IPS DF 6.9 (cell line): ENCODE data around the gene ATRNL1.
"Not testable (repeated sequence)": the region's sequence is repeated elsewhere in the genome, so short reads cannot be mapped to it uniquely, and the experiment has no call there.

Experiments
- DNase-seq: peaks from one replicate; pipeline ENCODE4 v3.0.0-alpha.2; 2013; ENCODE audit warnings: low read depth, low spot score
- H3K27ac ChIP-seq: one replicate; pipeline ENCODE4 v1.5.1; 2013; ENCODE audit warnings: low read length, control low read depth
- H3K27me3 ChIP-seq: 2 replicates; pipeline ENCODE4 v1.6.1; 2013; ENCODE audit warnings: mild to moderate bottlenecking, low read length; ENCODE audit not compliant: control insufficient read depth, insufficient read depth
- H3K36me3 ChIP-seq: 2 replicates; pipeline ENCODE4 v1.6.1; 2013; ENCODE audit warnings: low read length; ENCODE audit not compliant: control insufficient read depth, insufficient read depth
- H3K4me1 ChIP-seq: 2 replicates; pipeline ENCODE4 v1.6.1; 2013; ENCODE audit warnings: low read length; ENCODE audit not compliant: control insufficient read depth, insufficient read depth
- H3K4me3 ChIP-seq: 2 replicates; pipeline ENCODE4 v1.5.1; 2013; ENCODE audit warnings: mild to moderate bottlenecking, low read length
- H3K9me3 ChIP-seq: 2 replicates; pipeline ENCODE4 v1.6.1; 2013; ENCODE audit warnings: low read length, inconsistent platforms; ENCODE audit not compliant: control insufficient read depth, insufficient read depth
- WGBS: extraction: QIAGEN DNeasy Blood & Tissue Kit; methylation state at CpG from one replicate; pipeline ENCODE4 v1.1.7; 2013; ENCODE audit warnings: mixed read lengths, missing lambda C conversion rate; ENCODE audit not compliant: insufficient read length, insufficient coverage; 5-methylcytosine and 5-hydroxymethylcytosine counted together

The ATRNL1 gene

DNA sequence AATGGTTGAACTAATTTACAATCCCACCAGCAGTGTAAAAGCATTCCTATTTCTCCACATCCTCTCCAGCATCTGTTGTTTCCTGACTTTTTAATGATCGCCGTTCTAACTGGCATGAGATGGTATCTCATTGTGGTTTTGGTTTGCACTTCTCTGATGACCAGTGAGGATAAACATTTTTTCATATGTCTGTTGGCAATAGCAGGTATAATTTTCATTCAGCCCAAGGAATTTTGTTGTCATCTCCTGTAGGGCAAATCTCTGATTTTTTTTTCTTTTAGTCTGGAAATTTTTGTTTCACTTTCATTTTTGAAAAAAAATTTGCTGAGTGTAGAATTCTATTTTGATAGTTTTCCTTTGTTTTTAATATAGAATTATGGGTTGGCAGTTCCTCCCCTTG is 114.1 kb downstream of the ATRNL1 start:
- no CpG with 5 or more reads among the region's 2 CpGs for WGBS
- H3K27me3 ChIP-seq, H3K9me3 ChIP-seq, H3K4me1 ChIP-seq, DNase-seq, H3K4me3 ChIP-seq, H3K27ac ChIP-seq, H3K36me3 ChIP-seq: not testable (repeated sequence)

DNA sequence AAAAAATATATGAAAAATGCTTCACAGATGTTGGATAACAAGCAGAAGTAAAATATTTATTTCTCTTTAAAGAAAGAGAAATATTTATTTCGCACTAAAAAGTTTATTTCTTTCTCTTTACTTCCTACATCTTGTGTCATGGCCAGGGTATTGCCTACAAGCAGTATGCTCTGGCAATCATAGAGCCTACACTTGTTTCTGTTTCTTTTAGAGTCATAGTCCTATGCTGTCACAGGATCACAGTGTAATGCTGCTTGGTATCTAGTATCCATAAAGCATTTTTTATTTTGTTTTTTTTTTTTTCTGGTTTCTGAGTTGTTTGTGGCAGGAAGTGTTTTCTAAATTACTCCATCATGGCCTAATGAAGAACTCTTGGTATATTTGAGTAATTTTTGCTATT is 116.0 kb downstream of the ATRNL1 start:
- Histone ChIP-seq H3K36me3 (no peaks in the 10 kb centered on the region), H3K4me3 (no peak overlapping the region), H3K27ac (no peak overlapping the region), H3K9me3 (no peaks in the 10 kb centered on the region), H3K4me1 (no peaks in the 10 kb centered on the region), H3K27me3 (no peaks in the 10 kb centered on the region)
- DNase-seq, result no peak
- no CpG with 5 or more reads among the region's 1 CpG for WGBS

DNA sequence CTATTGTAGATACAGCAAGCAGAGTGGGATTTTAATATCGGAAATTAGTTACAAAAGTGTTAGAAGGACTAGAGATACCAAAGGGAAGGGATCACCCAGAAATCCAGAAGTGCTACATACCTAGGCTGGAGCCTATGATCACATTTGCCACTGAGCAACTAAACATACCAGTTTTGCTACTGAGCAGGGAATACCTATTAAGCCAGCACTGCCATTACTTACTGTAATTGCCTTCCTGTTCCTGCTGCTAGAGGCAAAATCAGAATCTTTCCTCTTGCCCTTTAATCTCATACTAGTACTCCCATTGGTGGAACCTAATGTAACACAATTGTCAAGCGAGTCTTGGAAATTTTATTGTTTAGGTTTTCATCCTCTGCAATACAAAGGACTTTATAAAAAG is 121.7 kb downstream of the ATRNL1 start:
- Histone ChIP-seq H3K36me3 (no peaks in the 10 kb centered on the region), H3K27ac (no peak overlapping the region), H3K9me3 (no peaks in the 10 kb centered on the region), H3K27me3 (no peaks in the 10 kb centered on the region), H3K4me3 (no peak overlapping the region), H3K4me1 (no peaks in the 10 kb centered on the region)
- DNase-seq, result no peak
- no CpG with 5 or more reads among the region's 2 CpGs for WGBS

DNA sequence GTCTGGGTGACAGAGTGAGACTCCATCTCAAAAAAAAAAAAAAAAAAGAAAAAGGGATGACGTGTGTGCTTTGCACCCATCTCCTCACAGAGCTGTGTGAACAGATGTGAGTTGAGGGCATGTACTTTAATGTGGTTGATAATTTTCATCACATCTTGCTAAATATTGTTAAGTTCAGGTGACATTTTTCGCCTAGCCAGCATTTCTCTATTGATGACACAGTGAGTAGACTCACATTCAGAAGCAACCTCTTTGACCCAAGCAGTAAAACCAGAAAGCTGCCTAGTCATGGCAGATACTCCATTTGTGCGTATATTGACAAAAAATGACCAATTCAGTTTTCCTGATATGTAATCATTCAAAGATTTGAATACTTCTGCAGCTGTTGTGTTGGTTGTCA is 126.0 kb downstream of the ATRNL1 start:
- Histone ChIP-seq H3K36me3 (no peaks in the 10 kb centered on the region), H3K9me3 (no peaks in the 10 kb centered on the region), H3K27ac (no peak overlapping the region), H3K4me1 (no peaks in the 10 kb centered on the region), H3K4me3 (no peak overlapping the region), H3K27me3 (no peaks in the 10 kb centered on the region)
- WGBS, result no CpG with 5 or more reads among the region's 3 CpGs
- DNase-seq, result no peak

DNA sequence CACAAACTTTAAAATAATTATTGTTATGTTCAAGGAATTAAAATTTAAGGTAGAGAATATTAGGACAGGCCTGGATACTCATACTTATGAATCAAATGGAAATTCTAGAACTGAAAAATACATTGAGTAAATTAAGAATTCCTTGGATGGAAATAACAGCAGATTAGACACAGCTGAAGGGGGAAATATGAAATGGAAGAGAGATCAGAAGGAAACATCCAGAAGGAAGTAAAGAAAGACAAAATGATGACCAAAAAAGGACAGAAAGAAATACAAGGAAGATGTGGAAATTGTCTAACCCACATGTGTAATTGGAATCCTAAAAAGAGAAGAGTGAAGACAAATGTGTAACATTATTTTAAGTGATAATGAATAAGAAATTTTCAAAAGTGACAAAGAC is 128.9 kb downstream of the ATRNL1 start:
- no peak for DNase-seq
- Histone ChIP-seq H3K9me3 (no peaks in the 10 kb centered on the region), H3K27me3 (no peaks in the 10 kb centered on the region), H3K27ac (no peak overlapping the region), H3K36me3 (no peaks in the 10 kb centered on the region), H3K4me3 (no peak overlapping the region), H3K4me1 (no peaks in the 10 kb centered on the region)

DNA sequence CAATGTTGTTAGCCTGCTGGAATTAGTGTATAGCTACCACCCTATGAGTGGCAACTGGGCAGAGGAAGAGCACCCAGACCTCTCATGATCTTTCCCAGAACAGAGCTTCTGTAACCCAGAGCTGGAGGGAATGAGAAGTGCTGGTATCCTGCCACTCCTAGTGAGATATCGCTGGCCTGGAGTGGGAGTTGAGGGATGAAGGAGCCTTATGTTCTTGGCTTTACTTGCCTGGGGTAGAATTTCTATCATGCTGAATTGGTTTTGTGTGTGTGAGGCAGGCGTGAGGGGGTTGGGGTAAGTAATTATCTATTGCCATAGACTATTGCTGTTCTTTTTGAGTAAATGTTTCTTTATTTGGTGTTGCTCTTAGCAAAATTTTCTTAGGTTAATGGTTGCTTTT is 146.6 kb downstream of the ATRNL1 start:
- WGBS, result no CpG with 5 or more reads among the region's 2 CpGs

DNA sequence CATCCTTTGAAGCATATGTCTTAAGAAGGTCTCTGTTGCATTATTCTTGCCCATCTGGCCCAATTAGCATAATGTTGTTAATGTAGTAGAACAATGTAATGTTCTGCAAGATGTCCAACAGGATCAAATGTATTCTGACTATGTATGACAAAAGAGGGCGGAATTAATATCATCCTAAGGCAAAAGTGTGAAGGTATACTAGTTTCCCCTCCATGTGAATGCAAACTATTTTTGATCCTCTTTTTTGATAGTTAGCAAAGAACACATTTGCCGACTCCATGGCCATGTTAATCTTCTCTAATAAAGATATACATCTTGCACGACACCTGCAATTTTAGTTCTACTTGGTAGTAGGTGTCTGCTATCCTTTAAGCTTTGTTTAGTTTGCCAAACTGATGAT is 157.6 kb downstream of the ATRNL1 start:
- no peak for DNase-seq
- no peak overlapping the region for H3K27ac ChIP-seq
- no peaks in the 10 kb centered on the region for H3K9me3 ChIP-seq
- no peaks in the 10 kb centered on the region for H3K4me1 ChIP-seq
- no CpG with 5 or more reads among the region's 3 CpGs for WGBS
- no peaks in the 10 kb centered on the region for H3K36me3 ChIP-seq
- H3K4me3 ChIP-seq, result no peak overlapping the region
- H3K27me3 ChIP-seq, result no peaks in the 10 kb centered on the region

More for the DNA sequence above, 146.6 kb downstream of the ATRNL1 start:
- no peaks in the 10 kb centered on the region for H3K4me1 ChIP-seq
- H3K36me3 ChIP-seq, result no peaks in the 10 kb centered on the region
- H3K27me3 ChIP-seq, result no peaks in the 10 kb centered on the region
- H3K4me3 ChIP-seq, result no peak overlapping the region
- H3K27ac ChIP-seq, result no peak overlapping the region
- DNase-seq, result no peak
- H3K9me3 ChIP-seq, result no peaks in the 10 kb centered on the region

DNA sequence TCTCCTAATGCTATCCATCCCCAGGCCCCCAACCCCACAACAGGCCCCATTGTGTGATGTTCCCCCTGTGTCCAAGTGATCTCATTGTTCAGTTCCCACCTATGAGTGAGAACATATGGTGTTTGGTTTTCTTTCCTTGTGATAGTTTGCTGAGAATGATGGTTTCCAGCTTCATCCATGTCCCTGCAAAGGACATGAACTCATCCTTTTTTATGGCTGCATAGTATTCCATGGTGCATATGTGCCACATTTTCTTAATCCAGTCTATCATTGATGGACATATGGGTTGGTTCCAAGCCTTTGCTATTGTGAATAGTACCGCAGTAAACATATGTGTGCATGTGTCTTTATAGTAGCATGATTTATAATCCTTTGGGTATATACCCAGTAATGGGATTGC is 160.6 kb downstream of the ATRNL1 start:
- DNase-seq, H3K4me1 ChIP-seq, H3K27me3 ChIP-seq, H3K9me3 ChIP-seq, H3K27ac ChIP-seq, H3K36me3 ChIP-seq, H3K4me3 ChIP-seq: not testable (repeated sequence)
- no CpG with 5 or more reads among the region's 1 CpG for WGBS

DNA sequence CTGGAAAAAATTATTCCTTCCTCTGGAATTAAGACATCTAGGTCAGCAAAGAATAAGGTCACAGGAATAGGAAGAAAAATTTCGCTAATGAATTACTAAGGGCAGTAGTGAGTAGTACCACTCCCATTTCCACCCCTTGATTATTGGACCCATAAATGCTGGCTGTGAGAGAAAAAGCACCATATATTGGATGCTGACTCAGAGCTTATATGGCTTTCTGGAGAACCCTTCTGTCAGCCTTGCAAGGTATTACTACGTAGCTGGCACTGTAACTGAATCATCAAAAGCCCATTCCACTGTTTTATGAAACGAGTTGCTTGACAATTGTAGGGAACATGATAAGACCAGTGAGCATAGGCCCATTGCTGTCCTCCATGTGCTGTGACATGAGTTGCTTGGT is 179.3 kb downstream of the ATRNL1 start:
- no CpG with 5 or more reads among the region's 3 CpGs for WGBS
- no peak overlapping the region for H3K4me3 ChIP-seq
- no peaks in the 10 kb centered on the region for H3K9me3 ChIP-seq
- no peak for DNase-seq
- no peak overlapping the region for H3K27ac ChIP-seq
- H3K36me3 ChIP-seq, result no peaks in the 10 kb centered on the region
- H3K27me3 ChIP-seq, result no peaks in the 10 kb centered on the region
- H3K4me1 ChIP-seq, result no peaks in the 10 kb centered on the region

DNA sequence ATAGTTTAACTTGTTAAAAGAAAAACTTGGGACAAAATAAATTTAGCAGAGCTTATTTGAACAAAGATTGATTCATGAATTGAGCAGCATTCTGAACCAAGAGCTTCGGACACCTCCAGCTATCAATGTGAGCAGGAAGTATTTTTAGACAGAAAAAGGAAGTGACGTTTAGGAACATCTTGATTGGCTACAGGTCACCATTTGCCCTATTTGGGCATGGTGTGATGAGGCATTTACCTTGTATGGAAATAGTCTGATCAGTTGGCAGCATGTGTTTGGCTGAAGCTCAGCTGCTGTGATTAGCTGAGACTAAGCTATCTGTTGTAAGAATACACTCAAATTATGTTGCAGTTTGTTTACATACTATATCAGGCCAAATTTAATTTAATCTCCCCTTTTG is 185.1 kb downstream of the ATRNL1 start:
- Histone ChIP-seq H3K36me3 (no peaks in the 10 kb centered on the region), H3K4me1 (no peaks in the 10 kb centered on the region), H3K27ac (no peak overlapping the region), H3K27me3 (no peaks in the 10 kb centered on the region), H3K9me3 (no peaks in the 10 kb centered on the region), H3K4me3 (no peak overlapping the region)
- no CpG with 5 or more reads among the region's 2 CpGs for WGBS
- no peak for DNase-seq

DNA sequence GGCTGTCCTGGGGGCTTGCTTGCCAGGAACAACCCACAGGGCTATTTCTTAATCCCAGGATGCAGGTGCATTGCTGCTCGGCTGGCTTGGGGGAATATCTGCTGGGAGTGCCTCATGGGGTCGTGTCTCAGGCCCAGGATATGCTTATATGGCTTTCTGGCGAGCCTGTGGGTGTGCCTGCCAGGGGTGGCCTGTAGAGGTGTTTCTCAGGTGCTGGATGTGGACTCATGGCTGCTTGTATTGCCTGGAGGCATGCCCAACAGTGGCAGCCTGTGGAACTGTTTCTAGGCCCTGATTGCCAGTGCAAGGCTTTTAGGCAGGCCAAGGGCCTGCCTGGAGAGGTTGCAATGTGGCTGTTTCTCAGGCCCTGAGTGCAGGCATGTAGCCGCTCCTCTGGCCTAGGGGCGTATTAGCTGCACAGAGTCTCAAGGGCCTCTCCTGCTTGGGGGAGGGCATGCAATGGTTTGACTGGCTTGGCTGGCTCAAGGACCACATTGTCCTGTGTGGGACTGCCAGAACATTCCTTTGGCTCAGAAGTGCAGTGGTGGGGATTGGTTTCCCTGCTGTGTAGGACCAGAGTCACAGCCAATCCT is 202.1 kb downstream of the ATRNL1 start:
- no peak for DNase-seq
- Histone ChIP-seq H3K9me3 (no peaks in the 10 kb centered on the region), H3K4me3 (no peak overlapping the region), H3K4me1 (no peaks in the 10 kb centered on the region), H3K27me3 (no peaks in the 10 kb centered on the region), H3K27ac (no peak overlapping the region), H3K36me3 (no peaks in the 10 kb centered on the region)
- no CpG with 5 or more reads among the region's 5 CpGs for WGBS
